HTR-8/SVneo (cell line): ENCODE data around the gene STX4.
"Not testable (repeated sequence)": the region's sequence is repeated elsewhere in the genome, so short reads cannot be mapped to it uniquely, and the experiment has no call there.

Experiments
- DNase-seq: peaks from one replicate; pipeline ENCODE4 v3.0.0; 2011; ENCODE audit warnings: low spot score, mixed read lengths; ENCODE audit not compliant: insufficient read length
- FAIRE-seq: peaks from 2 replicates; lab custom pipeline; 2011; peaks lifted over from hg19 to GRCh38; lab: Jason Lieb, UNC

The STX4 gene

GRCh38 chr16:31013292-31013691 lies 20.1 kb upstream of the STX4 start:
- DNase-seq, FAIRE-seq: not testable (repeated sequence)

DNA sequence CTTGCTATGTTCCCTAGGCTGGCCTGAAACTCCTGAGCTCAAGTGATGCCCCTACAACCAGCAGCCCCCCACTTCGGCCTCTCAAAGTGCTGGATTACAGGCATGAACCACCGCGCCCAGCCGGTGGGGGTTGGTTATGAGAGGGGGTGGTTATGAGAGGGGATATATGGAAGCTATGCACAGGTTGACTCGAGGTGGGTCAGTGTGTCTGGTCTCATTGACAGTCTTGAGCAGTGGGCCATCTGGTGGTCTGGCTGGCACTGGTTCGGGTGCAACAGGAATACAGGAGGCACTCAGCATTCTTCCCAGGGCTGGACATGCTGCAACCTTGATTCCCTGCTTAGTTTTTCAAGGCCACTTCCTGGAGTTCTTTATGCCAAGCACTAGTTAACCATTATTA lies 17.3 kb upstream of the STX4 start:
- DNase-seq, result no peak
- FAIRE-seq, result peak; percentile 42

GRCh38 chr16:31017756-31018155 lies 15.6 kb upstream of the STX4 start:
- FAIRE-seq, result not testable (repeated sequence)

DNA sequence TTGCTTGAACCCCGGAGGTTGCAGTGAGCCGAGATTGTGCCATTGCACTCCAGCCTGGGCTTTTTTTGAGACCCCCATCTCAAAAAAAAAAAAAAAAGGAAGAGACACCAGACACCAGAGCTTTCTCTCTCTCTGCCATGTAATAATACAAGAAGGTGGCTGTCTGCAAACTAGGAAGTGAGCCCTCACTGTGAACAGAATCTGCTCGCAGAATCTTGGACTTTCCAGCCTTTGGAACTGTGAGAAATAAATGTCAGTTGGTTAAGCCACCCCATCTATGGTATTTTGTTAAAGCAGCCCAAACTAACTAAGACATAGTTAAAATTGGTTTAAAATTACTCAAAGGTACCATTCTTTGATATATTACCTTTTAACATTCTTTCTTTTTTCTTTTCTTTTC lies 12.8 kb upstream of the STX4 start:
- no peak for FAIRE-seq
- no peak for DNase-seq

More at GRCh38 chr16:31017756-31018155, 15.6 kb upstream of the STX4 start:
- not testable (repeated sequence) for DNase-seq

DNA sequence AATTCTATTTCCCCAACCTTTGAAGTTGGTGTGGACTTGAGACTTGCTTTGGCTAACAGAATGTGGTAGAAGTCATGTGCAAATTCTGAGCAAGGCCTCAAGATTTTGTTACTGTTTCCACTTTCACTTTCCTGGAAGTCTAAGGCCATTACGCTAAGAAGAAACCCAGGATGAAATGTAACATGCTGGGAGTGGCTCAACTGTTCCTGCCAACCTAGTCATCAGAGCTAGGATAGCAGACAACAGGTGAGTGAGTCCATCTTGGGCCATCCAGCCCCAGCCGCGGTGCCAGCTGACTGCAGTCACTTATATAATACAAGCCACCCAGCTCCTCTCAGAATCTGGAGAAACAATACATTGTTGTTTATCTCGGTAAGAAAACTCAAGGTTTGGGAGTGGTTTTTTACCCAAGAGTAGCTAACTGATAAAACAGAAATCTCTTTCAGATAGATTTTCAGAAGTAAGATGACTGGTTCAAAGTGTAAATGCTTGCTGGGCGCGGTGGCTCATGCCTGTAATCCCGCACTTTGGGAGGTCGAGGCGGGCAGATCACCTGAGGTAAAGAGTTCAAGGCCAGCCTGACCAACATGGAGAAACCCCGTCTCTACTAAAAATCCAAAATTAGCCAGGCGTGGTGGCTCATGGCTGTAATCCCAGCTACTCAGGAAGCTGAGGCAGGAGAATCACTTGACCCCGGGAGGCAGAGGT lies 10.7 kb upstream of the STX4 start:
- FAIRE-seq (no peak), DNase-seq (no peak)

DNA sequence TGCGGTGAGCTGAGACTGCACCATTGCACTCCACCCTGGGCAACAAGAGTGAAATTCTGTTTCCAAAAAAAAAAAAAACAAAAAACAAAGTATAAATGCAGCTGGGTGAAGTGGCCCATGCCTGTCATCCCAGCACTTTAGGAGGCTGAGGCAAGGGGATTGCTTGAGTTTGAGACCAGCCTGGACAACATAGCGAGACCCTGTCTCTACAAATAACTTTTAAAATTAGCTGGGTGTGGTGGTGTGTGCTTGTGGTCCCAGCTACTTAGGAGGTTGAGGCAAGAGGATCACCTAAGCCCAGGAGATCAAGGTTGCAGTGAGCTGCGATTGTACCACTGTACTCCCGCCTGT lies 10.1 kb upstream of the STX4 start:
- DNase-seq, result no peak
- FAIRE-seq, result no peak

- FAIRE-seq, result no peak
- DNase-seq, result no peak
These were observed 9.6 kb upstream of the STX4 start for GRCh38 chr16:31023627-31024226.

- DNase-seq (no peak), FAIRE-seq (no peak)
These were observed 8.0 kb upstream of the STX4 start for GRCh38 chr16:31025339-31025738.

- DNase-seq (no peak), FAIRE-seq (no peak)
These were observed 4.1 kb upstream of the STX4 start for GRCh38 chr16:31029272-31029671.

- no peak for FAIRE-seq
- no peak for DNase-seq
These were observed 2.1 kb upstream of the STX4 start for GRCh38 chr16:31031276-31031675.

DNA sequence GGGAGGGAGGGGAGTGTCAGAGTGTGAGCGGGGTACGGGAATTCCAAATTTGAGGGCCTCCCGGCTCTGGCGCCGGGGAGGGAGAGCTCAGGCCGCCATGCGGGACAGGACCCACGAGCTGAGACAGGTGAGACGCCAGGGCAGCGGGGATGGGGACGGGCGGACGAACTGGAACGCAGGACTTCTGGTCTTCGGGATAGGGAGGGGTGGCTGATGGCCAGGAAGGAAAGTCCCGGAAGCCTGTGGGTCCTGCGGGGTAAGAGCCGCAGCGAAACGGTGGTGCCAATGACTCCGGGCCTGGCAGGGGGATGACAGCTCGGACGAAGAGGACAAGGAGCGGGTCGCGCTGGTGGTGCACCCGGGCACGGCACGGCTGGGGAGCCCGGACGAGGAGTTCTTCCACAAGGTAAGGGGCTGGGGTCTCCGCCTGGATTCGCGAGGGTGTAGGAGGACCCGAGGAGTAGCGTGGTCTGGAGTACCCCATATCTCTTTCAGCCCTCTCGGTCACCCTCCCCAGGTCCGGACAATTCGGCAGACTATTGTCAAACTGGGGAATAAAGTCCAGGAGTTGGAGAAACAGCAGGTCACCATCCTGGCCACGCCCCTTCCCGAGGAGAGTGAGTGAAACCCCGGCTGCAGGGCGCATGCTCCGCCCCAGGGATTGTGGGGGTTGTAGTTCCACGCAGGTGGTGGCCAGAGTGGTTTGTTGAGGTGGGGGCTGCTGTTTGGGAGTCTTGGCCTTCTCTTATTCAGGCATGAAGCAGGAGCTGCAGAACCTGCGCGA lies 543 bp downstream of the STX4 start:
- FAIRE-seq, result no peak
- peak; percentile 99 for DNase-seq

- FAIRE-seq, result no peak
- no peak for DNase-seq
These were observed 3.3 kb downstream of the STX4 start for GRCh38 chr16:31036691-31037090.

GRCh38 chr16:31038993-31039392 lies 5.6 kb downstream of the STX4 start:
- no peak for FAIRE-seq

GRCh38 chr16:31042866-31043265 lies 9.5 kb downstream of the STX4 start:
- FAIRE-seq (no peak), DNase-seq (no peak)

More at GRCh38 chr16:31038993-31039392, 5.6 kb downstream of the STX4 start:
- DNase-seq, result no peak

DNA sequence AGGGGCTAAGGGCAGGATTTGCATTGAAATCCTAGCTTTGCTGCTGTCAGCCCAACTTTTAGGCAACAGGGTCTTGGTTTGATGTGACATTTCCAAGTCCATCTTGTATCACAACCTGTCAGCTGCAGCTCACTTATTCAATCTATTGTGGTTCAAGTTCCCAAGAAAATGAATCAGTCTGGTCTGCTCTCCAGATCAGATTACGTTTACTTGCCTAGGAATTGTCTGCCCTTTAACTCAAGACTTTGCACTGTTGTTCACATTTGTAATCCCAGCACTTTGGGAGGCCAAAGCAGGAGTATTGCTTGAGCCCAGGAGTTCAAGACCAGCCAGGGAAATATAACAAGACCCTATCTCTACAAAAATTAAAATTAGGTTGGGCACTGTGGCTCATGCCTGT lies 10.0 kb downstream of the STX4 start:
- DNase-seq (no peak), FAIRE-seq (no peak)

DNA sequence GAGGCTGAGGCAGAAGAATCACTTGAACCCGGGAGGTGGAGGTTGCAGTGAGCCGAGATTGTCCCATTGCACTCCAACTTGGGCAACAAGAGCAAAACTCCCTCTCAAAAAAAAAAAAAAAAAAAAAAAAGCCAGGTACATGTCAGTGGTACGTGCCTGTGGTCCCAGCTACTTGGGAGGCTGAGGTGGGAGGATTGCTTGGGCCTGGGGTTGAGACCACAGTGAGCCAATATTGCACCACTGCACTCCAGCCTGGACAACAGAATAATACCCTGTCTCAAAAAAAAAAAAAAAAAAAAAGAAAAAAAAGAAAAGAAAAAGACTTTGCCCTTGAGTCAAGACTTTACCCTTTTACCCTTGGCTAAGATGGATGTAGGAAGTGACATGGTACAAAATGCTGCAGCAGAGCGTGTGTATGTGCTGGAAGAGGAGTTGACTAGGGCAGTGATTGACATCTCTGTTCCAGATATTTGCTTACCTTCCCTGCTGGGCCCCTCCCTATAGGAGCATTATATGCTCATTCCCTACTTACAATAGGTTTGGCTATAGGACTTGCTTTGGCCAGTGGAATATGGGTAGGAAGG lies 10.6 kb downstream of the STX4 start:
- FAIRE-seq (no peak), DNase-seq (no peak)

DNA sequence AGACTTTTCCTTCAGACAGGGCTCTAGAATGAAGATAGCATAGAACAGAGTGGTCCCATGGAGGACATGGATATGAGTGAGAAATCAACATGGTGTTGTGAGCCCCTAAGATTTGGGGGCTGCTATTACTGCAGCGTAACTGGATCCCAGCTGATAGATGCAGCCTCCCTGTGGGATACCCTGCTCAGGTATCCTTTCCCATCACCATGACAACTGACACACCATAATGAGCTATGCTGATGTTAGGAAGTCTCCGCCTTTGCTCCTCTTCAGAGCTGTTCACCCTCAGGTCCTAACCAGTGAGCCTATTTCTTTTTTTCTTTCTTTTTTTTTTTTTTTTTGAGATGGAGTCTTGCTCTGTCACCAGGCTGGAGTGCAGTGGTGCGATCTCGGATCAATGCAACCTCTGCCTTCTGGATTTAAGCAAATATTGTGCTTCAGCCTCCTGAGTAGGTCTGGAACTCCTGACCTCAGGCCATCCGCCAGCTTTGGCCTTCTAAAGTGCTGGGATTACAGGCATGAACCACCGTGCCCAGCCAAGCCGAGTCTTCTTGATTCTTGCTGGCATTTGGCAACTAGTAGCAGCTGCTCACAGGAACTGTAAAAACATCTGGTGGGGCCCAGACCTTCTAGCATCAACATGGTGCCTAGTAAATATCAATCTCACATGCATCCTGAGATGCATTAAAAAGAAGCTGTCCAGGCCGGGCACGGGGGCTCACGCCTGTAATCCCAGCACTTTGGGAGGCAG lies 17.1 kb downstream of the STX4 start:
- DNase-seq (no peak), FAIRE-seq (no peak)

DNA sequence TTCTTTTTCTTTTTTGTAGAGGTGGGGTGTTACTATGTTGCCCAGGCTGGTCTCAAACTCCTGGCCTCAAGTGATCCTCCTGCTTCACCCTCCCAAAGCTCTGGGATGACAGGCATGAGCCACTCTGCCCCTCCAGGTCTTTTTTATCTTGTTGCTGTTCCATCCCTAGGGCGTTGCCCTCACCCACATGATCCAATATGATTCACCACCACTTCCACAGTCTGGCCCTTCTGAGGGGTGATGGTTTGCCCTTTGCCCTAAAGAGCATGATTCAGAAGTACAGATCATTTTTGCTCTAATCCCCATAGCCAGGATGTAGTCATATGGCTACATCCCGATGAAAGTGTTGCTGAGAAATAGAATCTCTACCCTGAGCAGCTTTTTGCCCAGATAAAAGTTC lies 18.8 kb downstream of the STX4 start:
- FAIRE-seq (peak; percentile 97), DNase-seq (peak; percentile 91)

DNA sequence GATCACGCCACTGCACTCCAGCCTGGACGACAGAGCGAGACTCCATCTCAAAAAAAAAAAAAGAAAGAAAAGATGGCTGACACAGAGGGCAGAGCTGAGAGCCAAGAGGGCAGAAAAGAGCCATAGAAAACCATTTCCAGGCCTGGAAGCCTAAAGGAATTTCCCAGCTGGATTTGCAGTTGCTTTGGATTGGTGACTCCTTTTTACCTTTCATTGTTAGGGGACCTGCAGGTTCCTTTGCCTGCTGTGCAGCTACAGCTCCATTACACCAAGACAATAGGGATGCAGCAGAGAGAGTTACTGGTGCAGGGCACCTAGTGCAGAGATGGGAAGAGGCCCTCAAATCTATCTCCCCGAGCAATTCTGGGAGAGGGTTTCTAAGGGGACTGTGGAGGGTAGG lies 22.3 kb downstream of the STX4 start:
- DNase-seq (no peak), FAIRE-seq (no peak)

DNA sequence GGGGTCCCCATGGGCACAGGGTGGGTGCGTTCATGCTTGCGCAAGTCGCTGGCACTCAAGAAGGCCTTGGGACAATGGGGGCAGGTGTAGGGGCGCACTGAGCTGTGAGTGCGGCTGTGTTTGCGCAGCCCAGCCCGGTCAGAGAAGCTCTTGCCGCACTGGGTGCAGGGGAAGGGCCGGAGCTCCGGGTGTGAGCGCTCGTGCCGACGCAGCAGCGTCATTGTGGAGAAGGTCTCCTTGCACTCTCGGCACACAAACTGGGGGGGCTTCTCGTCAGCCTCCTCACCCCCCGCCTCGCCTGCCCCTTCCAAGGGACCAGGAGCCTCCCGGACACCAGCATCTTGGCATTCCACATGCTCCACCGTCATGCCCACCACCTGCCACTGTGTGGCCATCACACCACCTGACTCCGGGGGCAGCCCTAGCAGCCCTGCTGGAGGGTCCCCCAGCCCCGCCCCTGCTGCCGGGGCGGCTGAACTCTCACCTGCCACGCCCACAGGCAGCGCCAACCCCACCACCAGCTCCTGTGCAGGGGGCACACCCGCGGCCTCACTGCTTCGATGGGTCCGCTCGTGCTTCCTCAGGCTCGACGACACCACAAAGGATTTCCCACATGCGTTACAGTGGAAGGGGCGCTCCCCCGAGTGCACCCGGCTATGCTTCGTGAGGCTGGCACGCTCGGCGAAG lies 27.9 kb downstream of the STX4 start:
- DNase-seq (no peak), FAIRE-seq (no peak)
